ENCODE results near the gene SMAD4.

DNA sequence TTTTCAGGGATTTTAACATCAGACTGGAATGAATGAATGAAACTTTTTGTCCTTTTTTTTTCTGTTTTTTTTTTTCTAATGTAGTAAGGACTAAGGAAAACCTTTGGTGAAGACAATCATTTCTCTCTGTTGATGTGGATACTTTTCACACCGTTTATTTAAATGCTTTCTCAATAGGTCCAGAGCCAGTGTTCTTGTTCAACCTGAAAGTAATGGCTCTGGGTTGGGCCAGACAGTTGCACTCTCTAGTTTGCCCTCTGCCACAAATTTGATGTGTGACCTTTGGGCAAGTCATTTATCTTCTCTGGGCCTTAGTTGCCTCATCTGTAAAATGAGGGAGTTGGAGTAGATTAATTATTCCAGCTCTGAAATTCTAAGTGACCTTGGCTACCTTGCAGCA is 53.4 kb downstream of the SMAD4 start:
- TF ChIP-seq, protein P1, sequence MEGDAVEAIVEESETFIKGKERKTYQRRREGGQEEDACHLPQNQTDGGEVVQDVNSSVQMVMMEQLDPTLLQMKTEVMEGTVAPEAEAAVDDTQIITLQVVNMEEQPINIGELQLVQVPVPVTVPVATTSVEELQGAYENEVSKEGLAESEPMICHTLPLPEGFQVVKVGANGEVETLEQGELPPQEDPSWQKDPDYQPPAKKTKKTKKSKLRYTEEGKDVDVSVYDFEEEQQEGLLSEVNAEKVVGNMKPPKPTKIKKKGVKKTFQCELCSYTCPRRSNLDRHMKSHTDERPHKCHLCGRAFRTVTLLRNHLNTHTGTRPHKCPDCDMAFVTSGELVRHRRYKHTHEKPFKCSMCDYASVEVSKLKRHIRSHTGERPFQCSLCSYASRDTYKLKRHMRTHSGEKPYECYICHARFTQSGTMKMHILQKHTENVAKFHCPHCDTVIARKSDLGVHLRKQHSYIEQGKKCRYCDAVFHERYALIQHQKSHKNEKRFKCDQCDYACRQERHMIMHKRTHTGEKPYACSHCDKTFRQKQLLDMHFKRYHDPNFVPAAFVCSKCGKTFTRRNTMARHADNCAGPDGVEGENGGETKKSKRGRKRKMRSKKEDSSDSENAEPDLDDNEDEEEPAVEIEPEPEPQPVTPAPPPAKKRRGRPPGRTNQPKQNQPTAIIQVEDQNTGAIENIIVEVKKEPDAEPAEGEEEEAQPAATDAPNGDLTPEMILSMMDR (IDR thresholded peaks at IDR 0.05; ENCODE audit: low read depth, low read length, missing input control): no peak
- TF ChIP-seq, protein P2, sequence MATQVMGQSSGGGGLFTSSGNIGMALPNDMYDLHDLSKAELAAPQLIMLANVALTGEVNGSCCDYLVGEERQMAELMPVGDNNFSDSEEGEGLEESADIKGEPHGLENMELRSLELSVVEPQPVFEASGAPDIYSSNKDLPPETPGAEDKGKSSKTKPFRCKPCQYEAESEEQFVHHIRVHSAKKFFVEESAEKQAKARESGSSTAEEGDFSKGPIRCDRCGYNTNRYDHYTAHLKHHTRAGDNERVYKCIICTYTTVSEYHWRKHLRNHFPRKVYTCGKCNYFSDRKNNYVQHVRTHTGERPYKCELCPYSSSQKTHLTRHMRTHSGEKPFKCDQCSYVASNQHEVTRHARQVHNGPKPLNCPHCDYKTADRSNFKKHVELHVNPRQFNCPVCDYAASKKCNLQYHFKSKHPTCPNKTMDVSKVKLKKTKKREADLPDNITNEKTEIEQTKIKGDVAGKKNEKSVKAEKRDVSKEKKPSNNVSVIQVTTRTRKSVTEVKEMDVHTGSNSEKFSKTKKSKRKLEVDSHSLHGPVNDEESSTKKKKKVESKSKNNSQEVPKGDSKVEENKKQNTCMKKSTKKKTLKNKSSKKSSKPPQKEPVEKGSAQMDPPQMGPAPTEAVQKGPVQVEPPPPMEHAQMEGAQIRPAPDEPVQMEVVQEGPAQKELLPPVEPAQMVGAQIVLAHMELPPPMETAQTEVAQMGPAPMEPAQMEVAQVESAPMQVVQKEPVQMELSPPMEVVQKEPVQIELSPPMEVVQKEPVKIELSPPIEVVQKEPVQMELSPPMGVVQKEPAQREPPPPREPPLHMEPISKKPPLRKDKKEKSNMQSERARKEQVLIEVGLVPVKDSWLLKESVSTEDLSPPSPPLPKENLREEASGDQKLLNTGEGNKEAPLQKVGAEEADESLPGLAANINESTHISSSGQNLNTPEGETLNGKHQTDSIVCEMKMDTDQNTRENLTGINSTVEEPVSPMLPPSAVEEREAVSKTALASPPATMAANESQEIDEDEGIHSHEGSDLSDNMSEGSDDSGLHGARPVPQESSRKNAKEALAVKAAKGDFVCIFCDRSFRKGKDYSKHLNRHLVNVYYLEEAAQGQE (IDR thresholded peaks at IDR 0.05): no peak
- TF ChIP-seq JUND (IDR thresholded peaks at IDR 0.05) (no peak), YY1 (IDR thresholded peaks at IDR 0.05) (no peak), SP1 (IDR thresholded peaks at IDR 0.05) (no peak), RAD21 (IDR thresholded peaks at IDR 0.05) (no peak), EGR1 (IDR thresholded peaks at IDR 0.05; ENCODE audit: low read depth in 2 of 2) (no peak), RXRA (IDR thresholded peaks at IDR 0.05) (no peak), GABPA (IDR thresholded peaks at IDR 0.05 in 1 of 2, conservative IDR thresholded peaks at IDR 0.05 in 1 of 2) (no peak)
- TF ChIP-seq, protein P3, sequence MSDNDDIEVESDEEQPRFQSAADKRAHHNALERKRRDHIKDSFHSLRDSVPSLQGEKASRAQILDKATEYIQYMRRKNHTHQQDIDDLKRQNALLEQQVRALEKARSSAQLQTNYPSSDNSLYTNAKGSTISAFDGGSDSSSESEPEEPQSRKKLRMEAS (IDR thresholded peaks at IDR 0.05): no peak
- TF ChIP-seq, protein P4, sequence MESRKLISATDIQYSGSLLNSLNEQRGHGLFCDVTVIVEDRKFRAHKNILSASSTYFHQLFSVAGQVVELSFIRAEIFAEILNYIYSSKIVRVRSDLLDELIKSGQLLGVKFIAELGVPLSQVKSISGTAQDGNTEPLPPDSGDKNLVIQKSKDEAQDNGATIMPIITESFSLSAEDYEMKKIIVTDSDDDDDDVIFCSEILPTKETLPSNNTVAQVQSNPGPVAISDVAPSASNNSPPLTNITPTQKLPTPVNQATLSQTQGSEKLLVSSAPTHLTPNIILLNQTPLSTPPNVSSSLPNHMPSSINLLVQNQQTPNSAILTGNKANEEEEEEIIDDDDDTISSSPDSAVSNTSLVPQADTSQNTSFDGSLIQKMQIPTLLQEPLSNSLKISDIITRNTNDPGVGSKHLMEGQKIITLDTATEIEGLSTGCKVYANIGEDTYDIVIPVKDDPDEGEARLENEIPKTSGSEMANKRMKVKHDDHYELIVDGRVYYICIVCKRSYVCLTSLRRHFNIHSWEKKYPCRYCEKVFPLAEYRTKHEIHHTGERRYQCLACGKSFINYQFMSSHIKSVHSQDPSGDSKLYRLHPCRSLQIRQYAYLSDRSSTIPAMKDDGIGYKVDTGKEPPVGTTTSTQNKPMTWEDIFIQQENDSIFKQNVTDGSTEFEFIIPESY (IDR thresholded peaks at IDR 0.05): no peak

All from liver (tissue), 3 donors.